Skeletal muscle satellite cell (primary cell): ENCODE results near the gene NPLOC4.

Experiments
- H3K27me3 ChIP-seq: 2 replicates; pipeline ENCODE4 v1.7.0; 2013; ENCODE audit warnings: low read length; ENCODE audit not compliant: control insufficient read depth, insufficient read depth
- H3K36me3 ChIP-seq: 2 replicates; pipeline ENCODE4 v1.7.0; 2013; ENCODE audit warnings: mild to moderate bottlenecking, control low read depth, low read length; ENCODE audit not compliant: insufficient read depth
- H3K4me1 ChIP-seq: 2 replicates; pipeline ENCODE4 v1.7.0; 2013; ENCODE audit warnings: low read length; ENCODE audit not compliant: control insufficient read depth, insufficient read depth
- H3K4me2 ChIP-seq: 2 replicates; pipeline ENCODE4 v1.7.0; 2013; ENCODE audit warnings: mild to moderate bottlenecking, low read length
- H3K4me3 ChIP-seq: 2 replicates; pipeline ENCODE4 v1.7.0; 2013; ENCODE audit warnings: low read length
- H3K9ac ChIP-seq: 2 replicates; pipeline ENCODE4 v1.7.0; 2013; ENCODE audit warnings: mild to moderate bottlenecking, low read depth, low read length, moderate library complexity
- H3K9me3 ChIP-seq: replicated peaks from 2 replicates; pipeline ENCODE4 v1.7.0; 2013; ENCODE audit warnings: mild to moderate bottlenecking, control low read depth, low read length

NPLOC4 gene

GRCh38 chr17:81549826-81550225, 87.1 kb downstream of the NPLOC4 start:
- Histone ChIP-seq H3K36me3 (peaks cover 45% of the 10 kb centered on the region), H3K27me3 (no peaks in the 10 kb centered on the region)

GRCh38 chr17:81549031-81549557, 87.8 kb downstream of the NPLOC4 start:
- Histone ChIP-seq H3K4me3 (no peak overlapping the region), H3K36me3 (peaks cover 50% of the 10 kb centered on the region)

More at GRCh38 chr17:81549826-81550225, 87.1 kb downstream of the NPLOC4 start:
- Histone ChIP-seq H3K4me2 (no peak overlapping the region), H3K9me3 (no peaks in the 10 kb centered on the region), H3K4me1 (peaks cover 29% of the 10 kb centered on the region), H3K4me3 (no peak overlapping the region), H3K9ac (no peak overlapping the region)

GRCh38 chr17:81547614-81547982, 89.3 kb downstream of the NPLOC4 start:
- peaks cover 64% of the 10 kb centered on the region for H3K36me3 ChIP-seq

More at GRCh38 chr17:81549031-81549557, 87.8 kb downstream of the NPLOC4 start:
- Histone ChIP-seq H3K4me2 (no peak overlapping the region), H3K4me1 (peaks cover 25% of the 10 kb centered on the region), H3K9me3 (no peaks in the 10 kb centered on the region), H3K9ac (no peak overlapping the region), H3K27me3 (no peaks in the 10 kb centered on the region)

GRCh38 chr17:81546906-81547613, 89.9 kb downstream of the NPLOC4 start:
- Histone ChIP-seq H3K27me3 (no peaks in the 10 kb centered on the region), H3K4me1 (peaks cover 11% of the 10 kb centered on the region), H3K4me2 (no peak overlapping the region), H3K9me3 (no peaks in the 10 kb centered on the region), H3K9ac (no peak overlapping the region), H3K4me3 (no peak overlapping the region), H3K36me3 (peaks cover 68% of the 10 kb centered on the region)

More at GRCh38 chr17:81547614-81547982, 89.3 kb downstream of the NPLOC4 start:
- H3K4me3 ChIP-seq: no peak overlapping the region
- H3K9me3 ChIP-seq: no peaks in the 10 kb centered on the region
- H3K4me2 ChIP-seq: no peak overlapping the region
- no peaks in the 10 kb centered on the region for H3K27me3 ChIP-seq
- no peak overlapping the region for H3K9ac ChIP-seq
- peaks cover 11% of the 10 kb centered on the region for H3K4me1 ChIP-seq

- Histone ChIP-seq H3K36me3 (peaks cover 68% of the 10 kb centered on the region), H3K4me3 (no peak overlapping the region), H3K4me2 (no peak overlapping the region), H3K9ac (no peak overlapping the region), H3K27me3 (no peaks in the 10 kb centered on the region), H3K4me1 (no peaks in the 10 kb centered on the region), H3K9me3 (no peaks in the 10 kb centered on the region)
These were observed 91.6 kb downstream of the NPLOC4 start for GRCh38 chr17:81545160-81545949.

GRCh38 chr17:81544281-81544974, 92.5 kb downstream of the NPLOC4 start:
- Histone ChIP-seq H3K4me3 (no peak overlapping the region), H3K4me1 (no peaks in the 10 kb centered on the region), H3K4me2 (no peak overlapping the region), H3K9ac (no peak overlapping the region), H3K36me3 (peaks cover 70% of the 10 kb centered on the region), H3K9me3 (no peaks in the 10 kb centered on the region), H3K27me3 (no peaks in the 10 kb centered on the region)

GRCh38 chr17:81543756-81544155, 93.2 kb downstream of the NPLOC4 start:
- peaks cover 65% of the 10 kb centered on the region for H3K36me3 ChIP-seq
- no peaks in the 10 kb centered on the region for H3K4me1 ChIP-seq
- no peaks in the 10 kb centered on the region for H3K27me3 ChIP-seq
- no peak overlapping the region for H3K4me3 ChIP-seq
- no peaks in the 10 kb centered on the region for H3K9me3 ChIP-seq
- no peak overlapping the region for H3K9ac ChIP-seq
- H3K4me2 ChIP-seq: no peak overlapping the region

GRCh38 chr17:81543339-81543675, 93.6 kb downstream of the NPLOC4 start:
- H3K4me2 ChIP-seq: no peak overlapping the region
- H3K9ac ChIP-seq: no peak overlapping the region
- H3K4me1 ChIP-seq: no peaks in the 10 kb centered on the region
- H3K4me3 ChIP-seq: no peak overlapping the region
- peaks cover 65% of the 10 kb centered on the region for H3K36me3 ChIP-seq
- no peaks in the 10 kb centered on the region for H3K9me3 ChIP-seq
- H3K27me3 ChIP-seq: no peaks in the 10 kb centered on the region

GRCh38 chr17:81542431-81543338, 94.2 kb downstream of the NPLOC4 start:
- Histone ChIP-seq H3K4me2 (no peak overlapping the region), H3K9me3 (no peaks in the 10 kb centered on the region), H3K27me3 (no peaks in the 10 kb centered on the region), H3K4me3 (no peak overlapping the region), H3K9ac (no peak overlapping the region), H3K36me3 (peaks cover 63% of the 10 kb centered on the region), H3K4me1 (no peaks in the 10 kb centered on the region)

- H3K4me1 ChIP-seq: no peaks in the 10 kb centered on the region
- H3K36me3 ChIP-seq: peaks cover 52% of the 10 kb centered on the region
- no peak overlapping the region for H3K9ac ChIP-seq
- H3K4me2 ChIP-seq: no peak overlapping the region
- no peak overlapping the region for H3K4me3 ChIP-seq
- H3K9me3 ChIP-seq: no peaks in the 10 kb centered on the region
- peaks cover 13% of the 10 kb centered on the region for H3K27me3 ChIP-seq
These were observed 95.8 kb downstream of the NPLOC4 start for GRCh38 chr17:81541123-81541522.

- H3K36me3 ChIP-seq: peaks cover 47% of the 10 kb centered on the region
- no peaks in the 10 kb centered on the region for H3K4me1 ChIP-seq
- H3K9me3 ChIP-seq: no peaks in the 10 kb centered on the region
These were observed 96.3 kb downstream of the NPLOC4 start for GRCh38 chr17:81540676-81541027.

More at GRCh38 chr17:81540676-81541027, 96.3 kb downstream of the NPLOC4 start:
- H3K9ac ChIP-seq: no peak overlapping the region
- no peak overlapping the region for H3K4me3 ChIP-seq
- no peak overlapping the region for H3K4me2 ChIP-seq
- H3K27me3 ChIP-seq: peaks cover 17% of the 10 kb centered on the region
